ENCODE data around the gene RAD51B.

- no peak for TF ChIP-seq CTCF (conservative IDR thresholded peaks at IDR 0.05)
- TF ChIP-seq ZFX (IDR thresholded peaks at IDR 0.05) = no peak
Observed at GRCh38 chr14:68651075-68651474, 831.5 kb downstream of the RAD51B start.

All from C4-2B (cell line).